Prostate gland (tissue), 2 donors: ENCODE results near the gene ESYT2.

ENCODE experiments used
- CTCF ChIP-seq, 4 experiments: fragments of 200-600 bp in 2 of 4; fragments of 450-650 bp in 2 of 4; sonication (generic) in 2 of 4; IDR thresholded peaks; 1 replicate in 3 of 4; 2 replicates in 1 of 4; pipeline ENCODE4 v1.5.1; 2016 to 2019; ENCODE audit warnings: antibody characterized with exemption in 4 of 4, mild to moderate bottlenecking in 2 of 4, moderate library complexity in 2 of 4
- POLR2A ChIP-seq: fragments of 450-650 bp; IDR thresholded peaks from one replicate; pipeline ENCODE4 v1.6.1; 2016; ENCODE audit warnings: antibody characterized with exemption, mild to moderate bottlenecking

GRCh38 chr7:158741294-158741666, 88.0 kb downstream of the ESYT2 start:
- no peak for TF ChIP-seq POLR2A
- no peak for TF ChIP-seq CTCF (IDR thresholded peaks at IDR 0.05)
